HepG2 (cell line): ENCODE measurements around the gene SPATA21. TPM values are rescaled to one million over a fixed set of nuclear protein-coding genes. Genes with fewer than 3 reads are reported as not detected.

Experiments used
- ATAC-seq: fragments of 200-7000 bp; cut with Tn5 transposase; 3 replicates; pipeline ENCODE4 v1.9.1; 2020; ENCODE audit warnings: mild to moderate bottlenecking, moderate library complexity
- BruUV-seq: library from RNA; stranded (reverse); fragments of 400-500 nt; replicated peaks from 2 replicates; lab custom pipeline; 2021; lab: Mats Ljungman, UMichigan
- CTCF ChIA-PET: fragments of 300-600 bp; formaldehyde crosslinking; extraction: SDS; loops from one replicate; lab custom pipeline; 2021; ENCODE audit warnings: low total read pairs, inconsistent platforms, low intra/inter-chr PET ratio; lab: Yijun Ruan, JAX
- POLR2A ChIA-PET: fragments of 350-600 bp; sonication (Branson Sonifier 250); formaldehyde crosslinking; loops from one replicate; lab custom pipeline; 2020; ENCODE audit warnings: antibody characterized with exemption, inconsistent platforms; lab: Yijun Ruan, JAX
- DNase-seq: peaks from one replicate; pipeline ENCODE4 v3.0.0-alpha.2; 2015; ENCODE audit warnings: low spot score
- FAIRE-seq: peaks from 3 replicates; lab custom pipeline; 2011; peaks lifted over from hg19 to GRCh38; lab: Jason Lieb, UNC
- H2AFZ ChIP-seq: one replicate; pipeline ENCODE4 v1.6.1; 2011; ENCODE audit warnings: low read length, inconsistent platforms
- H3K27ac ChIP-seq: fragments of 300-600 bp; 3 replicates; pipeline ENCODE4 v1.8.0; 2011; ENCODE audit warnings: mixed run types, mild to moderate bottlenecking, mixed read lengths, low read length, inconsistent platforms; ENCODE audit not compliant: insufficient read depth; ENCODE audit errors: extremely low read length
- H3K27me3 ChIP-seq, 2 experiments: fragments of 200-600 bp in 1 of 2; 2 replicates in 1 of 2; 3 replicates in 1 of 2; pipeline versions ENCODE4 v1.6.0 to v1.8.0; 2011; ENCODE audit warnings: low read length in 2 of 2, mild to moderate bottlenecking in 2 of 2, moderate library complexity in 2 of 2, inconsistent platforms in 1 of 2; ENCODE audit not compliant: insufficient read depth in 2 of 2, control insufficient read depth in 1 of 2
- H3K36me3 ChIP-seq, 2 experiments: fragments of 200-600 bp in 1 of 2; replicated peaks in 1 of 2; 2 replicates in 1 of 2; 3 replicates in 1 of 2; pipeline versions ENCODE4 v1.5.1 to v1.8.0; 2011; ENCODE audit warnings: low read length in 2 of 2, inconsistent platforms in 1 of 2; ENCODE audit not compliant: insufficient read depth in 2 of 2, control insufficient read depth in 1 of 2
- H3K4me1 ChIP-seq: 2 replicates; pipeline ENCODE4 v1.5.1; 2012; ENCODE audit warnings: low read length, inconsistent platforms; ENCODE audit not compliant: insufficient read depth
- H3K4me2 ChIP-seq: 2 replicates; pipeline ENCODE4 v1.6.0; 2011; ENCODE audit warnings: low read depth, low read length, inconsistent platforms
- H3K4me3 ChIP-seq, 3 experiments: fragments of 200-600 bp in 1 of 3; sonication (generic), shearing (Covaris generic) in 1 of 3; replicated peaks in 1 of 3; 2 replicates each; pipeline ENCODE4 v1.5.1; 2011 to 2016; ENCODE audit warnings: low read length in 3 of 3, inconsistent platforms in 2 of 3, low read depth in 2 of 3, mild to moderate bottlenecking in 2 of 3, control low read depth in 1 of 3, mixed read lengths in 1 of 3; ENCODE audit not compliant: insufficient read depth in 1 of 3
- H3K79me2 ChIP-seq: one replicate; pipeline ENCODE4 v1.6.1; 2011; ENCODE audit warnings: low read length, inconsistent platforms; ENCODE audit not compliant: insufficient read depth
- H3K9ac ChIP-seq: 2 replicates; pipeline ENCODE4 v1.6.0; 2011; ENCODE audit warnings: mild to moderate bottlenecking, low read depth, low read length, inconsistent platforms; ENCODE audit not compliant: insufficient read depth
- H3K9me3 ChIP-seq: 2 replicates; pipeline ENCODE4 v1.5.1; 2012; ENCODE audit warnings: mild to moderate bottlenecking, low read length
- H4K20me1 ChIP-seq: 2 replicates; pipeline ENCODE4 v1.6.0; 2011; ENCODE audit warnings: inconsistent platforms, mild to moderate bottlenecking, low read length, moderate library complexity; ENCODE audit not compliant: insufficient read depth
- ATF7 ChIP-seq, 2 experiments: fragments of 450-650 bp in 1 of 2; sonication (generic) in 1 of 2; formaldehyde crosslinking in 1 of 2; IDR thresholded peaks; 2 replicates each; pipeline versions ENCODE4 v1.4.0 to v1.6.1; 2016 to 2020; ENCODE audit warnings: antibody characterized with exemption in 1 of 2, mild to moderate bottlenecking in 1 of 2, missing genetic modification reagents in 1 of 2
- EHMT2 ChIP-seq: fragments of 200-600 bp; sonication (generic); IDR thresholded peaks from 2 replicates; pipeline ENCODE4 v1.7.0; 2017; ENCODE audit warnings: antibody characterized with exemption, low read depth, low read length, borderline replicate concordance
- ELF3 ChIP-seq: IDR thresholded peaks from 2 replicates; pipeline ENCODE4 v1.6.1; 2016; ENCODE audit warnings: missing genetic modification reagents, missing compliant biosample characterization
- FOXP1 ChIP-seq, 2 experiments: fragments of 450-650 bp in 1 of 2; IDR thresholded peaks; 2 replicates each; pipeline ENCODE4 v1.6.1; 2017 to 2018; ENCODE audit warnings: antibody characterized with exemption in 1 of 2
- IKZF4 ChIP-seq: sonication (generic); formaldehyde crosslinking; IDR thresholded peaks from 2 replicates; pipeline ENCODE4 v1.5.1; 2020; ENCODE audit warnings: borderline replicate concordance, mild to moderate bottlenecking, low read depth, missing genetic modification reagents; ENCODE audit errors: not compliant biosample characterization
- MEIS1 ChIP-seq: sonication (generic); formaldehyde crosslinking; IDR thresholded peaks from 2 replicates; pipeline ENCODE4 v1.9.0; 2021; ENCODE audit warnings: mild to moderate bottlenecking, missing genetic modification reagents, moderate library complexity, borderline replicate concordance
- PRPF4 ChIP-seq: fragments of 200-400 bp; formaldehyde crosslinking; IDR thresholded peaks from 2 replicates; pipeline ENCODE4 v1.6.1; 2016; ENCODE audit warnings: low read length, low read depth; ENCODE audit not compliant: poor library complexity, severe bottlenecking
- ZFP37 ChIP-seq: sonication (generic); formaldehyde crosslinking; IDR thresholded peaks from 2 replicates; pipeline ENCODE4 v1.4.0; 2020; ENCODE audit warnings: missing genetic modification reagents, borderline replicate concordance
- ZFP62 ChIP-seq: sonication (generic); formaldehyde crosslinking; IDR thresholded peaks from 2 replicates; pipeline ENCODE4 v1.4.0; 2020; ENCODE audit warnings: missing genetic modification reagents
- ZNF225 ChIP-seq: sonication (generic); formaldehyde crosslinking; IDR thresholded peaks from 2 replicates; pipeline ENCODE4 v1.4.0; 2020; ENCODE audit warnings: mild to moderate bottlenecking, missing genetic modification reagents
- WGBS: methylation state at CpG from one replicate; pipeline ENCODE4 v1.1.6; 2017; ENCODE audit warnings: low lambda C conversion rate; 5-methylcytosine and 5-hydroxymethylcytosine counted together
- in situ Hi-C: cut with HindIII; loops from 2 replicates; pipeline ENCODE4 v1.10.0; 2017; ENCODE audit warnings: low pct_unique_long_range_greater_than_20kb; ENCODE audit not compliant: extremely low pct_ligation_motif_present
- intact Hi-C: fragments of 100-400 bp; cut with micrococcal nuclease; formaldehyde crosslinking; loops from one replicate; pipeline ENCODE4 v1.10.0; 2022; ENCODE audit not compliant: unreplicated experiment
- polyA plus RNA-seq, 8 experiments: library from polyadenylated mRNA; depleted of rRNA in 3 of 8; stranded (reverse) in 7 of 8; unstranded in 1 of 8; fragments of >200 nt; fragmentation: Illumina TruSeq in 4 of 8; extraction: Trizol in 4 of 8; gene quantifications; 2 replicates each; pipeline versions ENCODE4 v1.2.1 to v1.2.3, GENCODE V29; 2011 to 2016; ENCODE audit warnings: low read depth in 4 of 8, missing spikeins in 1 of 8, mixed read lengths in 1 of 8; ENCODE audit not compliant: insufficient read depth in 1 of 8
- total RNA-seq, 5 experiments: library from RNA; depleted of rRNA; stranded (reverse); fragments of >200 nt; fragmentation: Illumina TruSeq; extraction: Trizol; gene quantifications; 2 replicates each; pipeline ENCODE4 v1.2.3, GENCODE V29; 2016; ENCODE audit warnings: low read depth in 1 of 5

SPATA21 gene
- total and polyA plus RNA-seq, 2 of the 13 experiments (the other 11 are each of a cell fraction or from before 2014, with no cell fraction given): 0.80 to 1.4 TPM

DNA sequence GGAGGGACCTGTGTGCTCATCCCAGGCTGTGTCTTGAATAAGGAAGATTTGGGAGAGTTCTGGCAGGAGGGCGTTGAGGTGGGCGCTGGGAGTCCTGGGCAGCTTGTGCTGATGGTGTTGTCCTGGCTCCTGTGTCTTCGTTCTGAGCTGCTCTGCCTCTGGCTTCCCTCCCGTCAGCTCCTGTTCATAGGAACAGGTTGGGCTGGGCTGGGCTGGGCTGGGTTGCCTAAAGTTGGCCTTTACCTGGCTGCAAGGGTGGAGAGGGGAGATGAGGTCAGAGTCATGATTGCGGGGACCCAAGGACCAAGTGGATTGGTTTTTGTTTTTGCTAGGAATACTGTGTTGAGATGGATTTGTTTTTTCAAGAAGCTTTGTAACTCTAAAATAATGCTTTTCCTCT lies 12.4 kb upstream of the SPATA21 start (continued):
- no peak for TF ChIP-seq ZNF225 (CRISPR knock-in tag)
- TF ChIP-seq MEIS1 (CRISPR knock-in tag): no peak
- TF ChIP-seq ZFP62 (CRISPR knock-in tag): no peak
- TF ChIP-seq ZFP37 (CRISPR knock-in tag): no peak
- TF ChIP-seq ATF7 (IDR thresholded peaks at IDR 0.05): no peak
- no peak for TF ChIP-seq ATF7 (CRISPR knock-in tag; IDR thresholded peaks at IDR 0.05)
- no peak for TF ChIP-seq PRPF4
- TF ChIP-seq EHMT2: no peak
- no peak for TF ChIP-seq IKZF4 (CRISPR knock-in tag)

DNA sequence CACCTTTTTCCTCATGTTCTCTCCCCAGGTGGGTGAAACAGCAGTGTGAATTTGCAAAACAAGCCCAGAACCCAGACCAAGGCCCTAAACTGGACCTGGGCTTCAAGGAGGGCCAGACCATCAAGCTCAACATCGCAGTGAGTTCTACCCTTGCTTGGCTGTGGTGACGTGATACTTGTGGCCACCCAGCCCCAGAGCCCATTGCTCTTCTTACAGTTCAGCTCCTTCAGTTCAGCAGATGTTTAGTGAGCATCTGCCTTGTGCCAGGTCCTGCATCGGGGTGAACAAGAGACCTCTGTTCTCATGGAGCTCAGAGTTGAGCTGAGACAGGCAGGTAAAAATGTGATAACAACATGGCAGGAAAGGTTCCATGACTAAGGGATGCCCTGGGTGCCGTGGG lies 11.8 kb upstream of the SPATA21 start:
- CTCF ChIA-PET: no interaction called here
- FAIRE-seq: no peak

More for the DNA sequence above, 11.8 kb upstream of the SPATA21 start:
- TF ChIP-seq FOXP1 (IDR thresholded peaks at IDR 0.05): no peak
- no peak for TF ChIP-seq FOXP1 (CRISPR knock-in tag; IDR thresholded peaks at IDR 0.05)
- no peak for TF ChIP-seq ELF3 (CRISPR knock-in tag)
- Histone ChIP-seq H3K79me2 (no peaks in the 10 kb centered on the region), H3K4me3 (no peak overlapping the region), H3K9ac (no peak overlapping the region), H3K9me3 (no peaks in the 10 kb centered on the region), H3K27ac (no peak overlapping the region), H2AFZ (no peak overlapping the region), H3K27me3 (no peaks in the 10 kb centered on the region), H3K36me3 (peaks cover 33 to 73% of the 10 kb centered on the region in 2 experiments; a peak in 4 of 5 replicates), H3K4me1 (no peaks in the 10 kb centered on the region), H3K4me2 (no peak overlapping the region), H4K20me1 (no peaks in the 10 kb centered on the region)
- DNase-seq: no peak
- intact Hi-C loops: no loop called here
- no TSS peak for BruUV-seq
- ATAC-seq: no peak
- POLR2A ChIA-PET: interaction anchor here (1.0 kb wide), 1 partner anchor 9 kb away, joined by 3 read pairs; the partner anchor contains the start of gene NECAP2
- in situ Hi-C loops: no loop called here
- 92% methylated on average over 4 of the region's 4 CpGs for WGBS
